GM06990 (cell line): ENCODE results near the gene SLC26A8.

Source experiments
- DNase-seq: peaks from one replicate; pipeline ENCODE4 v3.0.0-alpha.2; 2011; ENCODE audit not compliant: insufficient read length; ENCODE audit errors: extremely low read depth
- H3K27me3 ChIP-seq: replicated peaks from 2 replicates; pipeline ENCODE4 v1.6.0; 2011; ENCODE audit warnings: low read length; ENCODE audit not compliant: control insufficient read depth, insufficient read depth
- H3K36me3 ChIP-seq: 2 replicates; pipeline ENCODE4 v1.5.1; 2011; ENCODE audit warnings: low read length; ENCODE audit not compliant: control insufficient read depth, insufficient read depth
- H3K4me3 ChIP-seq: replicated peaks from 2 replicates; pipeline ENCODE4 v1.5.1; 2011; ENCODE audit warnings: low read depth, mild to moderate bottlenecking, control low read depth, low read length
- TF ChIP-seq, protein P1 (sequence below): IDR thresholded peaks from 2 replicates; pipeline ENCODE4 v1.5.1; 2011; ENCODE audit warnings: low read length, control low read depth, mild to moderate bottlenecking, inconsistent platforms; ENCODE audit not compliant: insufficient read depth, poor library complexity, severe bottlenecking

The SLC26A8 gene

DNA sequence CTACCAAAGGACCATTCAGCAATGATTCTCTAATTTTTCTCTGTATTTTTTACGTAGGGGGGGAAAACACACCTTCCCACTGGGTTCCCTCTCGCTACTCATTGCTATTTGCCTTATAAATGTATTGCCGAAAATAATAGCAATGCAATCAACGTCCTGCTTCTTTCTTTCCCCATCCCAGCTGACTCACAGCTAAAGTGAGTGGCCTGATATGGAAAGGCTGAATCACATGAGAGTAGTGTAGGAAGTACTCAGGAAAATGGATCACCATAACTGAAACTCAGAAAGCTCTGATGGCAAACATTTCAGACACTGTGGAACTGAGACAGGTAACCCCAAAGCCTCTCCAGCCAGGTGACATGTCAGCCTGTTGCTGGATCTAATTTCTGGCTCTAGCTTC, 54.3 kb downstream of the SLC26A8 start:
- DNase-seq, result no peak
- no peaks in the 10 kb centered on the region for H3K36me3 ChIP-seq
- H3K4me3 ChIP-seq, result no peak overlapping the region
- no peaks in the 10 kb centered on the region for H3K27me3 ChIP-seq
- TF ChIP-seq, protein P1, sequence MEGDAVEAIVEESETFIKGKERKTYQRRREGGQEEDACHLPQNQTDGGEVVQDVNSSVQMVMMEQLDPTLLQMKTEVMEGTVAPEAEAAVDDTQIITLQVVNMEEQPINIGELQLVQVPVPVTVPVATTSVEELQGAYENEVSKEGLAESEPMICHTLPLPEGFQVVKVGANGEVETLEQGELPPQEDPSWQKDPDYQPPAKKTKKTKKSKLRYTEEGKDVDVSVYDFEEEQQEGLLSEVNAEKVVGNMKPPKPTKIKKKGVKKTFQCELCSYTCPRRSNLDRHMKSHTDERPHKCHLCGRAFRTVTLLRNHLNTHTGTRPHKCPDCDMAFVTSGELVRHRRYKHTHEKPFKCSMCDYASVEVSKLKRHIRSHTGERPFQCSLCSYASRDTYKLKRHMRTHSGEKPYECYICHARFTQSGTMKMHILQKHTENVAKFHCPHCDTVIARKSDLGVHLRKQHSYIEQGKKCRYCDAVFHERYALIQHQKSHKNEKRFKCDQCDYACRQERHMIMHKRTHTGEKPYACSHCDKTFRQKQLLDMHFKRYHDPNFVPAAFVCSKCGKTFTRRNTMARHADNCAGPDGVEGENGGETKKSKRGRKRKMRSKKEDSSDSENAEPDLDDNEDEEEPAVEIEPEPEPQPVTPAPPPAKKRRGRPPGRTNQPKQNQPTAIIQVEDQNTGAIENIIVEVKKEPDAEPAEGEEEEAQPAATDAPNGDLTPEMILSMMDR, result no peak

DNA sequence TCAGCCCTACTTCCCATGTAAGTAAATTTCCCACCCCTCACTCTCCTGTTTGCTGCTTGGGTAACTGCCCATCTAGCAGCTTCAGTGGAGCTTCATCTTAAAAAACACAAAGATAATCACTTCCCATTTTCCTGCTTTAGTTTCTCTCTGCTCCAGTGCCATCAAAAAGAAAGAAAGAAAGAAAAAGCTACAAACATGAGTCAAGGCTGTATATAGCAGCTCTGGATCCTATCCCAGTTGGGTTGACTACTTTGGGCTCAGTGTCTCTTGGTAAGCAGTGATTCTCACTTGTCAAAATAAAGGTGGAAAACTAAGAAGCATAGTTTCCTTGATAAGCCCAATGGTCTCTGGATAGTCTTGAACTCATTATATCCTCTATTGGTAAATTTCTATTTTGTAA, 54.8 kb downstream of the SLC26A8 start:
- Histone ChIP-seq H3K4me3 (no peak overlapping the region), H3K36me3 (no peaks in the 10 kb centered on the region), H3K27me3 (no peaks in the 10 kb centered on the region)
- TF ChIP-seq, protein P1, result no peak
- DNase-seq, result no peak

DNA sequence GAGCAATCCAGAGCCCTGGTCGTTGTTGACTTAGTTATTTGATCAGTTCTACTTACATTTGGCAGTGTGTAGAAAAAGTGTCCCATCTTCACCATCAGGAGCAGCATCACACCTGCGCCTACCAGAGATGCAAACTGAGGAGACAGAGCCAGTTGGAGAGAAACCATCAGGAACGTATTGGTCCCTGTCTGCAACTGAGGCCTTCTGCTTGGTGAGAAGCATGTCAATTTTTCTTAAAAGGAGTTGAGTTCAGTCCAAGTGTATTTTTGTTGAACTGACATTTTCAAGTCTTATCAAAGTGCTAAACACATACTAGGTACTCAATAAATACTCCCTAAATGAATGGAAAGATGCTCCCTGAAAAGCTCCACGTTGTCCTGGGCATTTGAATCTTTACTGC, 55.6 kb downstream of the SLC26A8 start:
- TF ChIP-seq, protein P1, result no peak
- DNase-seq, result no peak

DNA sequence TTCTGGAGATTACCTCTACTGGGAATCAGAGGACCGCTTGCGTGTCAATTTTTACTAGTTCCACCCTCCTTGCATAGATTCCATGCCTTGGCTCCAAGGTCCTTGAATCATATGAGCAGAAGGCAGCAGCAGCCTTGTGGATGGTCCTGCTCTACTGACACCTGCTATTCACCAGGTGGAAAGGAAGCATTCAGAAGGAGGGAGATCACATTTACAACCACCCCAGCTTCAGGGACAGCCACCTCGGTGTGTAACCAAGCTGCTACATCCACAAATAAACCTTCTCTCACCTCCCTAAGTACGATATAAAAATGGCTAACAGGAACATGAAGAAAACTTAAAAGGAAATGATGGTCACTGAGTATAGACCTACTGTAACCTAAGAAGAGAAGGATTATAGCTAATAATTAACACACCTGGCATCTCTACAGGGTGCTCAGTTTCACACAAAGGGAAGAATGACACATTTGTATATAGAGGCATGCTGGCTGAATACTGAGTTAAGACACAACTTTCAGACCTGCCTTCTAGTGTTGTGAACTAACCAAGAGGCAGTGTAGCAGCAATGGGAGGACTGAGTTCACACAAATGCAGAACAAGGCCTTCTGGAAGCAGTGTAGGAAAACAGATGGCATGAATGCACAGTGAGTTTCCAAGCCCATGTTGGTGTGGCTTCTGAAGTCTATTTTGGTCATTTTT, 57.2 kb downstream of the SLC26A8 start:
- Histone ChIP-seq H3K4me3 (no peak overlapping the region), H3K27me3 (no peaks in the 10 kb centered on the region), H3K36me3 (no peaks in the 10 kb centered on the region)
- DNase-seq, result no peak
- TF ChIP-seq, protein P1, result no peak

More for the DNA sequence above, 55.6 kb downstream of the SLC26A8 start:
- Histone ChIP-seq H3K36me3 (no peaks in the 10 kb centered on the region), H3K4me3 (no peak overlapping the region), H3K27me3 (no peaks in the 10 kb centered on the region)

- TF ChIP-seq, protein P1, result no peak
- H3K4me3 ChIP-seq, result no peak overlapping the region
- DNase-seq, result no peak
- H3K36me3 ChIP-seq, result no peaks in the 10 kb centered on the region
- H3K27me3 ChIP-seq, result no peaks in the 10 kb centered on the region; the same call in none of the 2 replicates
Measured at GRCh38 chr6:35962779-35963560, 61.5 kb downstream of the SLC26A8 start.
